Islet of Langerhans (tissue), 1 donor: ENCODE data around the gene TNFRSF18.
"Not testable (repeated sequence)": the region's sequence is repeated elsewhere in the genome, so short reads cannot be mapped to it uniquely, and the experiment has no call there.

Source experiments
- FAIRE-seq: peaks from one replicate; lab custom pipeline; 2011; peaks lifted over from hg19 to GRCh38; lab: Jason Lieb, UNC

TNFRSF18 gene

DNA sequence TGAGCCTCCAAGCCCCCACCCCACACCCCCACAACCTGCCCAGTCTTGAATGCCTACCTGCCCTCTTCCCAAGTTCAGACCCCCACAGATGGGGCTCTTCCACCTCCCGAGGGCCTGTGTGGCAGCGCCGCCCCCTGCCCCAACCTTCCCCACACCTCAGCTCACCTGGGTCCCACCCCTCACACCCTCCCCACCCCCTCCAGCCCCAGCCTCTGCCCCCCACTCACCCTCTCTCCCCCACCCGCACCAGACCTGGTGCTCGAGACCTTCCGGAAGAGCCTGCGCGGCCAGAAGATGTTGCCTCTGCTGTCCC is 9.2 kb downstream of the TNFRSF18 start:
- no peak for FAIRE-seq

DNA sequence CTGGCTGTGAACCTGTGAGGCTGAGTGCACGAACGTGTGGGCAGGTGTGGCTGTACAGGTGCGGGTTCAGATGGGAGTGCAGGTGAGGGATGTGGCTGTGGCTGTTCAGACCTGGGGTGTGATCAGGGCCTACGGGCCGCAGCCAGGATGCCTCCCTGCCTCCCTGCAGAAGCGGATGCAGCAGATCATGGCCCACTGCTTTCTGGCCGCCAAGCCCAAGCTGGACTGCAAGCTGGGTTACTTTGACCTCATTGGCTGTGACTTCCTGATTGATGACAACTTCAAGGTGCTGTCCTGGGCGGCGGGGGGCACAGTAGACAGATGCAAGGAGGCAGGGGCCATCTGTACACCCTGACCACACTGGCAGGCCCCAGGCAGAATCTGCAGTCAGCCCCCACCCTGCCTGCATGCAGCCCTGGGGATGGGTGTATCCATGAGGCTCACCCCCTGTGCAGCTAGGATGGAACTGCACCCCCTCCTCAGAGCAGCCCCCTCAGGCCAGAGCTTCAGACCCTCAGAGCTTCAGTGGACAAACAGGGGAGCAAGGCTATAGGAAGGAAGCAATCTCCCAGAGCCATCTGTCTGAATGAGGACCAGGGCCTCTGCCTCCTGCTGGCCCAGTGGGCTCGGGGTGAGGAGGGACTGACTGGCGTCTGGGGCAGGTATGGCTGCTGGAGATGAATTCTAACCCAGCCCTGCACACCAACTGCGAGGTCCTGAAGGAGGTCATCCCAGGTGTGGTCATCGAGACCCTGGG is 9.8 kb downstream of the TNFRSF18 start:
- FAIRE-seq = no peak

GRCh38 chr1:1195726-1196125 is 10.7 kb downstream of the TNFRSF18 start:
- not testable (repeated sequence) for FAIRE-seq

DNA sequence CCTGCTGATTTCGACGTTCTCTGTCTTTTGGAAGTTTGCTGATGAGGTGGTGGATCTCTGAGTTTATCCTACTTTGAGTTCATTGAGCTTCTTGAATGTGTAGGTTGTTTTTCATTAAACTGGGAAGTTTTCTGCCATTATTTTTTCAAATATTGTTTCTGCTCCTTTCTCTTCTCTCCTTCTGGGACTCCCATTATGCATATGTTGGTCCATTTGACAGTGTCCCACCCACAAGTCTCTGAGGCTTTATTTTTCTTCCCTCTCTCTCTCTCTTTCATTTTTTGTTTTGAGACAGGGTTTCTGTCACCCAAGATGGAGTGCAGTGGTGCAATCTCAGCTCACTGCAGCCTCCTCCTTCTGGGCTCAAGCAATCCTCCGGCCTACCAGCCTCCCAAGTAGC is 11.7 kb downstream of the TNFRSF18 start:
- FAIRE-seq = no peak

- FAIRE-seq = no peak
These were observed 14.7 kb downstream of the TNFRSF18 start for GRCh38 chr1:1191734-1192133.

DNA sequence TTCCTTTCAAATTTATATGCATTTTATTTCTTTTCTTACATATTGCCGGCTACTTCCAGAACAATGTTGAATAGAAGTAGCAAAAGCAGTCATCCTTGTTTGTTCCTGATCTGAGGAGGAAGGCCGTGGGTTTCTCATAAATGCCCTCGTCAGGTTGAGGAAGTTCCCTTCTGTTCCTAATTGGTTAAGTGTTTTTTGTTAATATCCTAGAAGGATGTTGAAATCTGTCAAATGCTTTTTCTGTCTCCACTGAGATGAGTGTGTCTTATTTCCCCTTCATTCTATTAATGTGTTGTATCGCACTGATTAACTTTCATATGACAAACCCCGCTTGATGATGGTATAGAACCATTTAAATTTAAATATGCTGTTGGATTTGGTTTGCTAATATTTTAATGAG is 17.3 kb downstream of the TNFRSF18 start:
- no peak for FAIRE-seq

- FAIRE-seq = no peak
These were observed 18.5 kb downstream of the TNFRSF18 start for GRCh38 chr1:1187938-1188337.

DNA sequence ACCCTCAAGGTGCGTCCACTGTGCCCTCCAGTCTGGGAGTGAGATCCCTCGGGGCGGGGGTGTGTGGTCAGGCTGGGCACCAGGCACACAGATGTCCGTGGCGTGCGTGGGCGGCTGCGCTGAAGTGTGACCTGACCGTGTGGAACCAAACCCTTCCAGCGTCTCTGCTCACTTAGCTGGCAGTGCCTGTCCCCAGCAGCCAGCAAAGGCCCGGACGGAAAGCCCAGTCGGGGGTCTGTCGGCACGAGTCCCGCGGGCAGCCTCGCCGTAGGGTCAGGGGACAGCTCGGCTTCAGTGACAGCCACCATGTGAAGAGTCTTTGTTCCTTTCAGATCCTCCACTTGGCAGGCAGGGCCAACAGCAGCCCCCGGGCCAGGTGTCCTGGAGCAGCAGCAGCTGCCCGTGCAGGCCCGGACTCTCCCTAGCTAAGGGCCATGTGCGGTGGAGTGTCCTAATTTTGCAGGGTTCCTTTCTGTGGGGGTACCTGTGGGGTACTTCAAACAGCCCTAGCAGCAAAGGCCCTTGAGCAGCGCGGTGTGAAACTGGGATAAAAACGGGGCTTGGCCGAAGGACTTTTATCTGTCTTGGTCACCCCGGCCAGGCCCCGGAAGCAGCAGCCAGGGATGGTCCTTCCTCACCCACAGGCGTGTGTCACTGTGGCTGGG is 21.2 kb downstream of the TNFRSF18 start:
- no peak for FAIRE-seq

DNA sequence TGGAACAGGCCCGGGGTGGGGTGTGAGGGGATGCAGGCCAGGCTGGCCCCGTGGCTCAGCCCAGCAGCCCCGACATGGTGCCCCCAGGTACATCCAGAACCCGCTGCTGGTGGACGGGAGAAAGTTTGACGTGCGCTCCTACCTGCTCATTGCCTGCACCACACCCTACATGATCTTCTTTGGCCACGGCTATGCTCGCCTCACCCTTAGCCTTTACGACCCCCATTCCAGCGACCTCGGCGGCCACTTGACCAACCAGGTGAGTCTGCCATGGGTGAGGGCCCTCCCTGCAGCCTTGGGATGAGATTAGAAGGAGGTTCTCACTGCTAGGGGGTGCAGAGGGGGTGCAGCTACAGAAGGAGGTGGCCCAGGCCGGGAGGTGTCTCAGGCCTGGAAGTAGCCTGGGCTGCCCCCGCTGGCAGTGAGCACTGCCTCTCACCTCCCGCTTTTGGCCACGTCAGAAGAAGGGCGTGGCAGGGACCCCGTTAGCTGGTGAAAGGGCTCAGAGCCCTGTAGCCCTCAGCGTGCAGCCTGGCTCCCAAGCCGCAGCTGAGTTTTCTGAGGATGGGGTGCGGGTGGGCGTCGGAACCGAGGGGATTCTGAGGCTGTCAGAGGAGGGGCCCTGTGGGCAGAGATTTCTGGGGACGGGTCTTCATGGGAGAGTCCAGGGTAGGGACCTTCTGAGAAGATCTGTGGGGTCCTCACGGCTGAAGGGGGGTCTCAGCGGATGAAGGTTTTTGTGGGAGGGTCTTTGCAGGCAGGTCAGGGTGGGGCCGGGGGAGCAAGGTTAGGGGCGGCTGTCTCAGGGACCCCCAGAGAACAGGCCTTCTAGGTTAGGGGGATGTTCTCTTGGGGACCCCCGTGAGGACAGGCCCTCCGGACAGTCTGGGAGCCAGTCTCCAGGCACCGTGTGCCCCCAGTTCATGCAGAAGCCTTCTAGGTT is 22.3 kb downstream of the TNFRSF18 start:
- FAIRE-seq = no peak

- FAIRE-seq = no peak
These were observed 23.1 kb downstream of the TNFRSF18 start for GRCh38 chr1:1183221-1183747.

- FAIRE-seq = no peak
These were observed 23.7 kb downstream of the TNFRSF18 start for GRCh38 chr1:1182491-1183220.

DNA sequence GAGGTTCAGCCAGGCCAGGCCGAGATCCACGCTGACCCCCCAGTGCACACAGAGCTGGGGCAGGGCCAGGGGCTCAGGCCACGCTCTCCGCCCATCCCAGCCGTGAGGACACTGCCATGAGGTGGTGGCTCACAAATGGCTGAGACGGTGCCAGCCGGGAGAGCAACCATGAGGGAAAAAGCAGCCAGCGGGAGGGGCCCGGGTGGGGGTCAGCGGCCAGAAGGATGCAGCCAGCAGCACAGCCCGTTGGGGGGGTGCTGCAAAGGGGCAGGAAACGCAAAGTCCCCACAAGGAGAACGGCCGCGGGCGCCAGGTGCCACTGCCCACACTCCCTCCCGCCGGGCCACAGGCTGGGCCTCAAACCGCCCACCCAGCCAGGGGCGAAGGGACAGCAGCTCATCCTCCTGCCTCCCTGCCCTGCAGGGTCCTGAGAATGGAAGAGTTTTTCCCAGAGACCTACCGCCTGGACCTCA is 24.4 kb downstream of the TNFRSF18 start:
- no peak for FAIRE-seq

GRCh38 chr1:1181129-1181937 is 25.1 kb downstream of the TNFRSF18 start:
- FAIRE-seq = no peak

- no peak for FAIRE-seq
These were observed 26.2 kb downstream of the TNFRSF18 start for GRCh38 chr1:1179983-1180861.

- FAIRE-seq = no peak
These were observed 26.9 kb downstream of the TNFRSF18 start for GRCh38 chr1:1179346-1179982.

GRCh38 chr1:1178794-1179331 is 27.5 kb downstream of the TNFRSF18 start:
- no peak for FAIRE-seq

DNA sequence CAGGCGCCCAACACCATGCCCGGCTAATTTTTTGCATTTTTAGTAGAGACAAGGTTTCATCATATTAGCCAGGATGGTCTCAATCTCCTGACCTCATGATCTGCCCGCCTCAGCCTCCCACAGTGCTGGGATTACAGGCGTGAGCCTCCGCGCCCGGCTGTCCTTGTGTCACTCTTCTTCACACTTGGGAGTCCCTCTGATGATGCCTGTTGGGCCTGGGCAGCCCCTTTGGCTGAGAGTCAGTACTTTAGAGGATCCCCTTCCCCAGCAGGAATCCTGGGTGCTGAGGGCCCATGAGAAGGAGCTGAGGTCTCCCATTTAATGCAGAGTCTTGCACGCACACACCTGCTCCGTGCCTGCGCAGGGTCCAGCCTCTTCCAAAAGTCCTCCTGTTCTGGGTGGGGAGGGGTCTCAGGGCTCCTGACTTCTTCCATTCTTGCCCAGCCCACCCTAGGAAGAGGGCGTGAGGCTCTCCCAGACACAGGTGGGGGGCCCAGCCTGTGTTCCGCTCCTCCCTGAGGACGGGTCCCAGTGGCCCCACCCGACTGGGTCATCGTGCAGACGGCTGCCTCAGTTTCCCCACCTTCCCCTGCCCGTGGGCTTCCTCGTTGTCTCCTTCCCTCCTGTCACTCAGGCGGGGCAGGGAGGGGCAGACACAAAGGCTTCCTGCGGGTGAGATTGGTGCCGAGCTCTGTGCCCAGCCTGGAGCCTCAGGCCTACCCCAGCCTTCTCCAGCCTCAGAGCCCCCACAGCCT is 28.8 kb downstream of the TNFRSF18 start:
- FAIRE-seq = no peak

DNA sequence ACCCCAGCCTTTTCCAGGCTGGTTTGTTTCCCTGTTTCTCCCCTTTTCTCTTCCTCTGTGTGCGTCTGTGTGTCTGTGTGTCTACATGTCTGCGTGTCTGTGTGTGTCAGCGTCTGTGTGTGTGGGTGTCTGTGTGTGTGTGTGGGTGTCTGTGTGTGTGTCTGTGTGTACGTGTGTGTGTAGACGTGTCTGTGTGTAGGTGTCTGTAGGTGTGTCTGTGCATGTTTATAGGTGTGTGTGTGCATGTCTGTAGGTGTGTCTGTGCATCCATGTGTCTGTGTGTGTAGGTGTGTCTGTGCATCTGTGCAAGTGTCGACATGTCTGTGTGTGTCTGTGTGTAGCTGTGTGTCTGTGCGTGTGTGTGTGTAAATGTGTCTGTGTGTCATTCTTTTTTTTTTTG is 29.5 kb downstream of the TNFRSF18 start:
- no peak for FAIRE-seq
